GM21447 (cell line): ENCODE results near the gene RBM39.
"Not testable (repeated sequence)": the region's sequence is repeated elsewhere in the genome, so short reads cannot be mapped to it uniquely, and the experiment has no call there.

Experiments
- ATAC-seq: cut with Tn5 transposase; IDR thresholded peaks from one replicate; pipeline ENCODE4 v1.9.1; 2021; ENCODE audit not compliant: unreplicated experiment

RBM39 gene

DNA sequence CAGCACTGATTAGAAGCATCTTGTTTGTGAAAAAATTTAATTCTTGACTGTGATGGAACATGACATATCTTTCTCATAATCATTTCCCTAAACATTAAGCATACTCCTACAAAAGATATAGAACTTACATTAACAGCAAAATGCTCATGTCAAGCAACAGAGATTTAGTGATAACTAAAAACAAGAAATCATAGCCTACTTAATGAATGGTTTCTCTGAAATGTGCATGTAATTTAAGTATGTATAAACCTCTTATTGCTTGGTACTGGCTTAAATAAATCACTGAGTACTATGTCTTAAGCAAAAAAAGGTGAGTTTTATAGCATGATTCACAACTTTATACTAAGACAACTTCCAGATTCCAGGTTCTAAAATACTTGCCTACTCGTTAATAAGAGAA lies 33.6 kb downstream of the RBM39 start:
- ATAC-seq, result no peak

DNA sequence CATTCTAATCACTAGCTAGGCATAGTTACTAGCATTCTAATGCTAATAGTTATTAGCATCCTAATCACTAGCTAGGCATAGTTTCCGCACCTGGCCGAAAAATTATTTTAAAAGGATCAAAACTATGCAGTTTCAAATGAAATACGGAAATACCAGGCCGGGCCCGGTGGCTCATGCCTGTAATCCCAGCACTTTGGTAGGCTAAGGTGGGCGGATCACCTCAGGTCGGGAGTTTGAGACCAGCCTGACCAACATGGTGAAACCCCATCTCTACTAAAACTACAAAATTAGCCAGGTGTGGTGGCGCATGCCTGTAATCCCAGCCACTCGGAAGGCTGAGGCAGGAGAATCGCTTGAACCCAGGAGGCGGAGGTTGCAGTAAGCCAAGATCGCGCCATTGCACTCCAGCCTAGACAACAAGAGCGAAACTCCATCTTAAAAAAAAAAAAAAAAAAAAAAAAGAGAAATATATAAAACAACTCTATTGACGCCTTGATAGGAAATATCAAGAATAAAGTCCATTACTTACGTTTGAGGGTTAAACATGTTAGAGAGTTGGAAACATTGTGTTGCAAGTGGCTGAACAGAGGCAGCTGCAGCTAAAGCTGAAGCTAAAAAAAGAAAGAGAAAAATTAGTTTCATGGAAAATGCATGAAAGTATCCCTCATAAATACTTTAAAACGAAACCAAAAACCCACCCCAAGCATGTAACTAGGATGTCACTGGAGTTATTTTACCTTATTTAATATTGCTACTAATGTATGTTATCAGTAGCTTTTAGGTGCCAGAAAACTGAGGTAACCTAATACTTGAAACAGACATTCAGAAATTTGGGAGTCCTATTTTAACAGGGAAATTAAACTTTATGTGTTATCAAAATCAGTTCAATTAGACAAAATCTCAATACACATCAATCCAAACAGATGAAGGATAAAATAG lies 35.2 kb downstream of the RBM39 start:
- not testable (repeated sequence) for ATAC-seq

DNA sequence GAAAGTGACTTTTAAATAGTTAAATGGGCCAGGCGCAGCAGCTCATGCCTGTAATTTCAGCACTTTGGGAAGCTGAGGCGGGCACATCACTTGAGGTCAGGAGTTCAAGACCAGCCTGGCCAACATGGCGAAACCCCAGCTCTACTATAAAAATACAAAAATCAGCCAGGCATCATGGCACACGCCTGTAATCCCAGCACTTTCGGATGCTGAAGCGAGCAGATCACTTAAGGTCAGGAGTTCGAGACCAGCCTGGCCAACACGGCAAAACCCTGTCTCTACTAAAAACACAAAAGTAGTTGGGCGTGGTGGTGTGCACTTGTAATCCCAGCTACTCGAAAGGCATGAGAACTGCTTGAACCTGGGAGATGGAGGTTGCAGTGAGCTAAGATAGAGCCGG lies 36.2 kb downstream of the RBM39 start:
- not testable (repeated sequence) for ATAC-seq

DNA sequence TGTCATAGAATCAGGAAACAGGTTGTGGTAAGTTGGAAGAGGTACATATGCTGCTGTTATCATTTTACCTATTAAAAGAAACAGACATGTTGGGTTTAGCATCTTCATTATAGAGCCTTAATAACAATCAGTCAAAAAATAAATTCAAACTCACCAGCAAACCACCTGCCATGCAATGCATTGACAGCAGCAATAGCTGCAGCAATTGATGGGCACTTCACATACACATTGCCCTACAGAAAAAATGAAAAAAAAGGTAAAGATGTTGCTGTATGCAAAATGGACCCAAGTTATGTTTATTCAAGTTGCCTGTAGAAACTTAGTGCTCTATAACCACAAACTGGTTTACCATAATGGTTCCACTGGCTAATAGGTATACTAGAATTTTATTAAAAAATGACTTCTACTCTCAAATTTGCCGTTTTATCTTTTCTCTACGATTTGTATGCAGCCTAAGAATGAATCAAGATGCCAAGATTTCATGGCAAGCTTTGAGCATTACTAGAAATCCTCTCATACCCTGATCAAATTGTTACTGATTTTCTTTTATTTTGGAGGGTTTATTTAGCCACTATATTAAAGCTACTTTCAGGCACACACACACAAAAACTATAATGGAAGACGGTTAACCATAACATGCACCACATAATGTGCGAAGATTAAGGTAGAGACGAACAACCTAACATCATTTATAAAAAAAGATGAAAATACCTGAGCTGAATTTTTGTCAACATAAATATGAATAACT lies 37.4 kb downstream of the RBM39 start:
- ATAC-seq, result no peak

DNA sequence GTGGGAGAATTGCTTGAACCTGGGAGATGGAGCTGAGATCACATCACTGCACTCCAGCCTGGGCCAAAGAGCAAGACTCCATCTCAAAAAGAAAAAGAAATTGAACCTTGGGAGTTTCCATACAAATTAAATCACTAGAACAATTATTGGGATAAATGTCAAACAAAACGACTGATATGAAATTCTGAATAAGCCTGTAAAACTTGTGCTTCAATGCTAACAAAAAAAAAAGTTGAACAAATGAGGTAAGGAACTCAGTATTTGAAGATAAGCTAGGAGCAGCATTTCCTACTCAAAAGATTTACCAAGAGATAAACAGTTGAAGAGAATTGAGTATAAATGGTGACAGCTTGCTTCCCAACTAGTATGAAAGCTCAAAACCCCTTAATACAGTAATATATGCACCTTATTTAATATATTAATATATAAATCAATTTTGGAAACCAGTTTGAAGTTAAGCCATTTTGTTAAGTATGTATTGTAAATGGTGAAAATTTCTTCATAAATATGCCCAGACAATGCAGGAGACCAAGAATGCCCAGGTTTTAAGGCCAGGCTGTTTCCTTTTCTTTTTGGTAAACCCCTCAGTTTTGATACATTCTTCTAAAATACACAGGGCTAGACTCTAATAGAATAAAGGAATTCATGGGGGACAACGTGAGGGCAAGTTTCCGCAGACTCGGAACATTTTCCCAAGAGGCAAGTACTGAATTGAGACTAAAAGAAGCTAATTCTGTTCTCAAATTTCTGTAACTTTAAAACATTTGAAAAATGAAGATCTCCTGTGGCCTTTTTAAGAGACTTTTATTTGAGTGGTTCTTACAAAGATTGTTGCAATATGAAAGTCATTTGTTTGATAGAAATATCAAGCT lies 39.0 kb downstream of the RBM39 start:
- ATAC-seq, result no peak

DNA sequence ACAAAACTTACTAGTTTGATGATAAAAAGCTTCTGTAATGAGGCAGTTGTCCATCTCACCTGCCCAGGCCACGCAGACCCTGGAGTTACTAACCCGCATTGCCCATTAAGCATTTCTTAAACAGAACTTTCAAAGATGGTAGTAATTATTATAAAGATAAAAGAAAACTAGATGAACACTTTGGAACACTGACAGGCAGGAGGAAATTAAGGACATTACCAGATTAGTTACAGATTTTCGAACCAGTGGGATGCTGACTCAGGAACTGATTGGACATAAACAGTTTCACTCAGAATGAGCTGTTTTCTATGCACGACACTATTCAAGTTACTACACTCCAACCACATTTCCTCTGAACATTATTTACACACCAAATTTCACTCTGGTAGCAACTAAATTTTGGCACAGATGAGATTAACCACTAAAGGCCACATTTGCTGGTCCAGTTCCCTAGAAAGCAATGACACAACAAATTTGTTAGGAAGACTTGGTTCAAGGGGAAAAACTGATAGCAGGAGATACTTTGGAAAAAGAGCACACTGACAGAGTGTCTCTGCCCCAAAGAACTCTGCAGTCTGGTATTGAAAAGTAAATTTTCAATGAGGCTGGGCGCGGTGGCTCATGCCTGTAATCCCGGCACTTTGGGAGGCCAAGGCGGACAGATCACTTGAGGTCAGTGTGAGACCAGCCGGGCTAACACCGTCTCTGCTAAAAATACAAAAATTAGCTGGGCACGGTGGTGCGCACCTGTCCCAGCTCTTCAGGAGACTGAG lies 39.8 kb downstream of the RBM39 start:
- ATAC-seq, result no peak

DNA sequence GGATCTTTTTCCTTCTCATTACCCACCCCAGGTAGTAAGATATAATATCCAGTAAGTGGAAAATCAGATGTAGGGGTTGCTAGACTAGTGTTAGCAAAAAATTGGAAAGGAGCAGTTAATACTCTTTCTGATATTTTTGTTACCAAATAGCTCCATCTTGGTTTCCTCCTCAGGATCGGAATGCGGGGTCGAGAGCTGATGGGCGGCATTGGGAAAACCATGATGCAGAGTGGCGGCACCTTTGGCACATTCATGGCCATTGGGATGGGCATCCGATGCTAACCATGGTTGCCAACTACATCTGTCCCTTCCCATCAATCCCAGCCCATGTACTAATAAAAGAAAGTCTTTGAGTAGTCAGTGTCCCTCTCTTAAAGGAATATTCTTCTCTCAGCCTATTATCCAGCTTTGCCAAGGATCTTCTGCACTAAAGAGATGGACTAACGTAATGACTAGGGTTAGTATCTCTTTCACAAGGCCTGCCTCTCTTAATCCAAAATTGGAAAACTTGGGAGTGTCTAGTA lies 41.4 kb downstream of the RBM39 start:
- no peak for ATAC-seq

DNA sequence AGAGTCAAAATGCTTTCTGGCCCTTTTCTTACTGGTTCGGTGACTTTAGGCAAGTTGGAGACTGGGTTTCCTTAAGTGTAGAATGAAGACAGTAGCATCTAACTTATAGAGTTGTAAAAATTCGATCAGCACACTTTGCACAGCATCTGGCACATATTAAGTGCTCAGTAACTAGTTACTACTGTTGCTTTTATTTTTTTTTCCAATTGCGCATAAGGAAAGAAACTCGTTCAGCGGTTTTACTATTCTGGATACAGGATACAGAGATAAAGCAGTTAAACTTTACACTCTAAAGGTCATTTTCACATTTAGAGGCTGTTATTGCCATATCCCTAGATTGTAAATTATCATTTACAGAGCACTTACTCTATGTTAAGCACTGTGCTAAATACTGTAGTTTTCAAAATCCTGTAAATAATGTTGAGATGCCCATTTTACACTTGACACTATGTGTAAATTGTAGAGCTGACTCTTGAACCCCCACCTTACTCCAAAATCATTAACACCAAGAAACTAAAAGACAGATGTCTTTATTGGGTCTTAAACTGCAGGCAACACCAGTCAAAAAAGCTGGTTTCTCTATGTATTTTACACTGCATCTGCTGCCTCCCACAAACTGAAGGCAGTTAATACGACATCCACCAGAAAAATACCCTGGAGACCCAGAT lies 42.0 kb downstream of the RBM39 start:
- no peak for ATAC-seq

DNA sequence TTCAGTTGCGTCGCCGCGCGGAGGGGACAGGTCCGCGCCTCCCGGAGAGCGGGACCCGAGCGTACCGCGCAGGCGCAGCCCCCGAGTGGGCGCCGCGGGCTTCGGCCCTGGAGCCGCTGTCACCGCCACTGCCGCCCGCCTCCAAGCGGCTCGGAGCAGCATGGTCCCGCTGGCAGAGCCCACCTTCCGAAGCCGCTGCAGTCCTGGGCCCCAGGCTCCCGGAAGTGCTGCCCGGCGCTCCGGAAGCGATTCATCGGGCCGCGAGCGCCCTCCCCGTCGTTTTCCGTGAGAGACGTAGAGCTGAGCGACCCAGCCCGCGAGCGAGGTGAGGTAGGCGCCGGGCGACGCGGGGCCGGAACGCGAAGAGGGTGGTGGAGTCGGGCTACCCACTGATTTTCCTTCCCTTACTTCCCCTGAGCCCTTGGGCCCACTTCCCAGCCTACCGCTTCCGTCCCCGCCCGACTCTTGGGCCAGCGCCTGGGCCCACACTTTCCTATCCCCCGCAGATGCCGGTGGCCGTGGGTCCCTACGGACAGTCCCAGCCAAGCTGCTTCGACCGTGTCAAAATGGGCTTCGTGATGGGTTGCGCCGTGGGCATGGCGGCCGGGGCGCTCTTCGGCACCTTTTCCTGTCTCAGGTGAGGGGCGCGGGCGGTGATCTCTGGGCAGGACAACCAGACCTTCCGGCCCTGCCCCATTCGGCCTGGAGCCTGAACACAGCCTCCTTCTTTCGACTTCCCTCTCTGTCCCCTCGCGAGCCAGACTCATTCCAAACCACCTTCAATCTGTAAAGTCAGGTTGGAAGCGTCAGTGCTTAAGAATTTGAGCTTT lies 42.7 kb downstream of the RBM39 start, which contains the start of the genes NFS1 and ROMO1:
TSS of gene NFS1 (minus strand) at position 226 of the 830 bp plus-strand sequence. CDS start at position 162, 64 bp downstream.
TSS of gene ROMO1 (plus strand) at position 279 of the 830 bp plus-strand sequence. CDS start at position 507, 228 bp downstream.
- peak; percentile 82 for ATAC-seq

DNA sequence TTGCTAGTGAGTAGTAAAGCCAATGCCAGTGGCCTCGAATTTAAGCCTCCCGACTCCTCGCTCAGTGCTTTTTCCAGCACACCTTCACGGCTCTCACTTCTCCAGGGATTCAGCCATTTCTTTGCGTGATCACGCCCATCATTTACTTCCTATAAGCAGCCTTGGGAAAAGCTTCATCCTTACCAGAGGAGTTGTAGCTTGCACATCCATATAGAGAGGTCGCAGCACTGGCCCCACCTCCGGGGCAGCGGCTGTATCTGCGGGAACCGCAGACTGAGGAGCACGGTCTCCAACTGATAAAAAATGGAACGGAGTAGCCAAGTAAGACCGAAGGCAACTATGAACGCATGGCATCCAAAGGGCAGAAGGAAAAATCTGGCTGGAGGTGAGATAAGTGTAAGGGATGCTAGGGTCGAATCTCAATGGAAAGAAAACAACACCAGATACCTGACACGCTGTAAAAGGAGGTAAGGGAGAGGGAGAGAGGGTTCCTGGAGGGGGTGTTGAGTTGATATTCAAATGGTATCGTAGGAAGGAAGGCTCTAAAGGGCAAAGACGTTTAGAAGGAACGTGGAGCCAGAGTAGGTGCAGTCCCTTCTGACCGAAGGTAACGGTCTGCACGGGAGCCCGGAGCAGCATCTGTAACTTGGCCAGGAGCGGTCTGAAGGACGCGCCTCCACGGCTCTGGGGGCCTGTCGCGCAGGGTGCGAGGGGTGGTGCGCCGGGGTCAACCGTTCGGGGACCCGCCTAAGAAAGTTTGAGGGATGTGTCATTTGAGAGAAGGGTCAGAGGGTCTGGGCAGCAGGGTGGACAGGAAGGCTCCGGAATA lies 43.5 kb downstream of the RBM39 start:
- peak; percentile 22 for ATAC-seq

DNA sequence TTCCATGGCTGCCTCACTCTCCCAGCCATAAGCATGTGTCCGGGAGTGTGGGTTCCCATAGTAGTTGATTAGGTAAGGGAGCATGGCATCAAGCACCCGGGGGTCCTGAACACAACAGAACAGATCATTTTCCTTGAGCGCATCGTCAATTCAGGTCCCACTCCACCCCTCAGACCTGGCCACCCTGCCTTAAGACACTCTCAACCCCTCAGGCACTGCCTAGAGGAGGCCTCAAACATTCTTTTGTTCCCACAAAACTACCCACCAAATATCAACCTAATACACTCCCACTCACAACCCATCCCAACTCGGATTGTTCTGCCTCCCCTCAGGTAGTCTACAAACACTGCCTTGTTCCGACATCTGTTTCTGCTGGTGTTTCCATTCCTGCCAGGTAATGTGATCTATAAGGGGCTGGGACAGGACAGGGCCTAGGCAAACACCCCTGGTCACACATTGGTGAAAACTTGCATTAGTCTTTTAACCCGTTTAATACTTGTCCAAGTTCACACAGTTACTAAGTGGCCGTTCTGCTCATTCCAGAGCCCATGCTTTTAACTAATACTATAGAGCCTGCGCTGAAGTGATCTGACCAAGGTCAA lies 44.3 kb downstream of the RBM39 start:
- no peak for ATAC-seq

DNA sequence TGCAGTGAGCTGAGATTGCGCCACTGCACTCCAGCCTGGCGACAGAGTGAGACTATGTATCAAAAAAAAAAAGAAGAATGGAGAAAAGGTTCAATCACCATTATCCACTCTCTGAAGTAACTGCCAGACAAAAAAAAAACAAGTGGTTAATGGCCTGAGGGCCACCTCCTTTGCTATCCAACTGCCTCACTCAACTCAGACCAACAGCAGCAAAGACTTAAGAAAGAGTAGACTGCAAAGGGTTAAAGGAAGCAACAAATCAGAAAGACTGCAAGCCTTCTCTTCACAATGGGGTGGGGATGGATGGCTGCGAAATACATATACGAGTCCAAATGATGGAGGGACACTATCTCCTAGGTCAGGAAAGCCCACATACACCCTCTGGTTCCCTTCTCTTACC lies 46.1 kb downstream of the RBM39 start:
- ATAC-seq, result no peak

DNA sequence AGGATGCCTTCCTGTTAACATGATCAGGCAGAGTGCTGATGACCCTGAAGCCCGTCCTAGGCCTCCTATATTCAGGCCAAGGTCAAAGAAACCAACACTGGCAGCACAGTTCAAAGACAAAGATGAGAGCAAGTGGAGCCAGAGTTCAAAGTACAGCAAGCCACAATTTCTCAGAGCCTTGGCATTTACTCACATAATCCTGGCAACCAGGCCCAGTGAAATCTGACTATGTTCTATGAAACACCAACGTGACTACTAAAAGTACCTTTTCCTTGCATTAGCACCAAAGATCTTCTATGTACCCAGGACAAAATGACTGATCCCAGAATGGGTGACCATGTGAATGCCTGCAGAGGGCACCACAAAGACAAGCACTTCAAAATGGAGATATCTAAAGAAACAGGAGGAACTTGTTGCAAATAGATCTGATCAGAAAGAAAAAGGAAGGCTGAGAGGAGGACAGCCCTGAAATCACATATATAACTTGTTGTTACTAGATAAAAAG lies 46.8 kb downstream of the RBM39 start:
- ATAC-seq, result no peak

DNA sequence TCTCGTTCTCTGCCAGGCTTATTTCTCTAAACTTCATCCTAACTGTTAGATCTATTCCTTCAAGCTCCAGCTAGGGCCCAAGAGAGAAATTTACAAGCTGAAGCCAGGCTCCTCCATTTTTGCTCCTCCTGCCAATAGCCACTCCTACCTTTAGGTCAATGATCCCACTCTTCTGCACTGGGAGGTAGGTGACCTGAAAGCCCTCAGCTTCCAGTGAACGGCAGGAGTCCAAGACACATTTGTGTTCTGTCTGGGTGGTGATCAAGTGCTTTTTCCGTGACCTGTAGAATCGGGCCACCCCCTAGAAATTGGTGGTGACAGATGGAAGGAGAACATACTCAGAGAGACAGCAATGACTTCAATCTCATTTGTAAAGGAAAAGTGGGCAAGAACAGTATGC lies 51.8 kb downstream of the RBM39 start:
- no peak for ATAC-seq

DNA sequence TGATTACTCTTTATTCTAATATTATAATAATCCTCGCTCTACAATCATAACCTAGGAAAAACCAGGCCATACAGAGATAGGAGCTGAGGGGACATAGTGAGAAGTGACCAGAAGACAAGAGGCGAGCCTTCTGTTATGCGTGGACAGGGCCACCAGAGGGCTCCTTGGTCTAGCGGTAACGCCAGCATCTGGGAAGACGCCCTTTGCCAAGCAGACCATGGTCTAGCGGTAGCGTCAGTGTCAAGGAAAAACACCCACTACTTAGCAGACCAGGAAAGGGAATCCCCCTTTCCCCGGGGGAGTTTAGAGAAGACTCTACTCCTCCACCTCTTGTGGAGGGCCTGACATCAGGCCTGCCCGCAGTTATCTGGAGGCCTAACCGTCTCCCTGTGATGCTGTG lies 55.2 kb downstream of the RBM39 start:
- not testable (repeated sequence) for ATAC-seq

DNA sequence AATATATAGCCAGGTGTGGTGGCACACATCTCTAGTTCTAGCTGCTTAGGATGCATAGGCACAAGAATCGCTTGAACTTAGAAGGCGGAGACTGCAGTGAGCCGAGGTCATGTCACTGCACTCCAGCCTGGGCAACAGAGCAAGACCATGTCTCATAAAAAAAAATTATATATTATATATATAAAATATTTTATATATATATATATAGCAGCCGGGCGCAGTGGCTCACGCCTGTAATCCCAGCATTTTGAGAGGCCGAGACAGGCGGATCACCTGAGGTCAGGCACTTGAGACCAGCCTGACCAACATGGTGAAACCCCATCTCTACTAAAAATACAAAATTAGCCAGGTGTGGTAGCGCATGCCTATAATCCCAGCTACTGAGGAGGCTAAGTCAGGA lies 56.7 kb downstream of the RBM39 start:
- not testable (repeated sequence) for ATAC-seq

DNA sequence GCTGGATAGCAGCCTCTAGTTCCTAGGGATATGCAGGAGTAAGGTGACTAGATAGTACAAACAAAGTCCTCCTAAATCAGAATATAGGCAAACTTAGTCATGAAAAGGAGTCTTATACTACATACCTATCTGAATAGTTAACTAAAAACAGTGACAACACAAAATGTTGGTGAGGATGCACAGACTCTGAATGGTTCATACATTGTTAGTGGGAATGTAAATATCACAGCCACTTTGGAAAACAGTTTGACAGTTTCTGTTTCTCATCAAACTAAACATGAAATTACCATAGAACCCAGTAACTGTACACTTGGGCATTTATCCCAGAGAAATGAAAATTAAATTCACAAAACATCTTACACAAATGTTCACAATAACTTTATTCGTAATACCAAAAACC lies 60.1 kb downstream of the RBM39 start:
- ATAC-seq, result no peak
